ENCODE data around the gene SMPD4.
"Not testable (repeated sequence)": the region's sequence is repeated elsewhere in the genome, so short reads cannot be mapped to it uniquely, and the experiment has no call there.

DNA sequence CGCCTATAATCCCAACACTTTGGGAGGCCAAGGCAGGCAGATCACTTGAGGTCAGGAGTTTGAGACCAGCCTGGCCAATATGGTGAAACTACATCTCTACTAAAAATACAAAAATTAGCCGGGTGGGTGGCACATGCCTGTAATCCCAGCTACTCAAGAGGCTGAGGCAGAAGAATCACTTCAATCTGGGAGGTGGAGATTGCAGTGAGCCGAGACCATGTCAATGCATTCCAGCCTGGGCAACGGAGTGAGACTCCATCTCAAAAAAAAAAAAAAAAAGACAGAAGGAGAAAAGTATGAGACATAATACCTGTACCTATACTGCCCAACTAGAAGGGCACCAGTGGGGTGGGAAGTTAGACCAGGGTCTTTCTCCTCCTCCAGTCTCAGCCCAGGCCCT, 22.0 kb downstream of the SMPD4 start:
- TF ChIP-seq, protein P1, sequence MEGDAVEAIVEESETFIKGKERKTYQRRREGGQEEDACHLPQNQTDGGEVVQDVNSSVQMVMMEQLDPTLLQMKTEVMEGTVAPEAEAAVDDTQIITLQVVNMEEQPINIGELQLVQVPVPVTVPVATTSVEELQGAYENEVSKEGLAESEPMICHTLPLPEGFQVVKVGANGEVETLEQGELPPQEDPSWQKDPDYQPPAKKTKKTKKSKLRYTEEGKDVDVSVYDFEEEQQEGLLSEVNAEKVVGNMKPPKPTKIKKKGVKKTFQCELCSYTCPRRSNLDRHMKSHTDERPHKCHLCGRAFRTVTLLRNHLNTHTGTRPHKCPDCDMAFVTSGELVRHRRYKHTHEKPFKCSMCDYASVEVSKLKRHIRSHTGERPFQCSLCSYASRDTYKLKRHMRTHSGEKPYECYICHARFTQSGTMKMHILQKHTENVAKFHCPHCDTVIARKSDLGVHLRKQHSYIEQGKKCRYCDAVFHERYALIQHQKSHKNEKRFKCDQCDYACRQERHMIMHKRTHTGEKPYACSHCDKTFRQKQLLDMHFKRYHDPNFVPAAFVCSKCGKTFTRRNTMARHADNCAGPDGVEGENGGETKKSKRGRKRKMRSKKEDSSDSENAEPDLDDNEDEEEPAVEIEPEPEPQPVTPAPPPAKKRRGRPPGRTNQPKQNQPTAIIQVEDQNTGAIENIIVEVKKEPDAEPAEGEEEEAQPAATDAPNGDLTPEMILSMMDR (conservative IDR thresholded peaks at IDR 0.05; ENCODE audit: low read depth, low read length), result not testable (repeated sequence)
- TF ChIP-seq POLR2A (IDR thresholded peaks at IDR 0.05; ENCODE audit: low read depth, low read length); RAD21 (IDR thresholded peaks at IDR 0.05; ENCODE audit: low read length); RCOR1 (IDR thresholded peaks at IDR 0.05; ENCODE audit: insufficient replicate concordance, low read length); MAZ (IDR thresholded peaks at IDR 0.05; ENCODE audit: borderline replicate concordance, low read depth, low read length); BHLHE40 (IDR thresholded peaks at IDR 0.05; ENCODE audit: low read depth, low read length); MAFK (IDR thresholded peaks at IDR 0.05; ENCODE audit: low read depth, low read length); MXI1 (IDR thresholded peaks at IDR 0.05; ENCODE audit: borderline replicate concordance, low read depth, low read length); CEBPB (IDR thresholded peaks at IDR 0.05; ENCODE audit: low read depth, low read length); NFE2L2 (IDR thresholded peaks at IDR 0.05; ENCODE audit: low read depth, low read length); SMC3 (IDR thresholded peaks at IDR 0.05; ENCODE audit: low read depth, low read length); CHD1 (IDR thresholded peaks at IDR 0.05; ENCODE audit: low read depth, low read length); RFX5 (IDR thresholded peaks at IDR 0.05; ENCODE audit: low read depth, low read length): not testable (repeated sequence)
- TF ChIP-seq, protein P2, sequence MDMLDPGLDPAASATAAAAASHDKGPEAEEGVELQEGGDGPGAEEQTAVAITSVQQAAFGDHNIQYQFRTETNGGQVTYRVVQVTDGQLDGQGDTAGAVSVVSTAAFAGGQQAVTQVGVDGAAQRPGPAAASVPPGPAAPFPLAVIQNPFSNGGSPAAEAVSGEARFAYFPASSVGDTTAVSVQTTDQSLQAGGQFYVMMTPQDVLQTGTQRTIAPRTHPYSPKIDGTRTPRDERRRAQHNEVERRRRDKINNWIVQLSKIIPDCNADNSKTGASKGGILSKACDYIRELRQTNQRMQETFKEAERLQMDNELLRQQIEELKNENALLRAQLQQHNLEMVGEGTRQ (IDR thresholded peaks at IDR 0.05; ENCODE audit: low read depth, low read length), result not testable (repeated sequence)

Data from IMR-90 (cell line).